ENCODE results near the gene PIK3R5.

The PIK3R5 gene

DNA sequence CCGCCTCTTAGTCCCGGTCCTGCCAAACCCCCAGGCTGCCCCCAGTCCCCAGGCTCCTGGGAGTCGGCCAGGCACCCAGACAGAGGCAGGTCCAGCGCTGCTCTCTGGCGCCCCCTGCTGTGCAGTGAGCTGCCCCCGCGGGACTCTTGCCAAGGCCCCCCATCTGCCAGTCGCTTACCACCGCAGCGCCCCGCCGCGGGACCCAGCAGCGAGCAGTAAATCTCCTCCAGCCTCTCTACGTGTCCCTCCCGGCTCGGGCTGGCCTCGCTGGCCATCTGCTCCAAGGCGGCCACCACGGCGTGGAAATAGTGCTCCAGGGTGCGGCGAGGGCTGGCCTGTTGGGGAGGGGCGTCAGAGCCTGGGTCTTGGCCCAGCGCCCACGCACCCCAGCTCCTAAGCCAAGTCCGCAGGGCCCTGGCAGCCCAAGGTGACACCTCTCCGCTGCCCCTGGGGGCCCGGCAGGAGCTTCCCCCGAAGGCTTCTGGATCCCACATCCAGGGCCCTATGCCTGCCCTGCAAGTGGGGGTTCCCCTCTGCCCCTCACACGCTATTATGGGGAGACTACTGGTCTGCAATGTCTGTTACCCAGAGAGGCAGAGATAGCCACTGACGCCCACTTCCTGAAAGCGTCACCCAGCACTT, 132.7 kb downstream of the PIK3R5 start:
- TF ChIP-seq GATA3 (IDR thresholded peaks at IDR 0.05; ENCODE audit: low read depth, low read length) (no peak), GATA2 (IDR thresholded peaks at IDR 0.05; ENCODE audit: low read depth, low read length) (no peak)

DNA sequence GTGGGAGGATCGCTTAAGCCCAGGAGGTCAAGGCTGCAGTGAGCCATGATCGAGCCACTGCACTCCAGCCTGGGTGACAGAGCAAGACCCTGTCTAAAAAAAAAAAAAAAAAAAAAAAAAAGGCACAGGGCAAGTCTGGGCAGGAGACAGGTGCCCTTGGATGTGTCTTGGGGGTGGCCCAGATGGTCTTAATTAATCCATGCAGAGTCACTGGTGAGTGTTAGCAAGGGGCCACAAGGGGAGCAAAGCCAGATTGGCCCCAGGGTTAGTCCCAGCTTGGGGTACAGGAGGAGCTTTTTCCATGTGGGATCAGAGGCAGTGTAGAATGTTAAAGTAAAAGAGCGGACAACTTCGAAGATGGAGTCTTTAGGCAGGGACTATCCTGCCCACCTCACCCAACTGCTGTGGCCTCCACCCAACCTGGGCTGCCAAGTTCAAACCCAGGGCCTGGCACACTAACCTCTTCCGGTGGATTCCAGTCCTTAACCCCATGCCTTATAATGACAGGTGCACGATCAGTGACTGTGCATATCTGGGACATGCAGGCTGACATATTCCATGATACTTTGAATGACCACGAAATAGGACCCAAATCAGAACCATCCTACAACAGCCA, 134.2 kb downstream of the PIK3R5 start:
- no peak for TF ChIP-seq GATA3 (IDR thresholded peaks at IDR 0.05; ENCODE audit: low read depth, low read length)
- no peak for TF ChIP-seq GATA2 (IDR thresholded peaks at IDR 0.05; ENCODE audit: low read depth, low read length)

GRCh38 chr17:8830141-8830540, 135.4 kb downstream of the PIK3R5 start:
- TF ChIP-seq GATA2 (IDR thresholded peaks at IDR 0.05; ENCODE audit: low read depth, low read length) (no peak), GATA3 (IDR thresholded peaks at IDR 0.05; ENCODE audit: low read depth, low read length) (no peak)

GRCh38 chr17:8829036-8829941, 136.2 kb downstream of the PIK3R5 start:
- TF ChIP-seq GATA2 (IDR thresholded peaks at IDR 0.05; ENCODE audit: low read depth, low read length): no peak
- no peak for TF ChIP-seq GATA3 (IDR thresholded peaks at IDR 0.05; ENCODE audit: low read depth, low read length)

Measured in SH-SY5Y (cell line).